PC-9 (cell line): Measurements from ENCODE around the gene EFHC1. TPM values are rescaled to one million over a fixed set of nuclear protein-coding genes. Genes with fewer than 3 reads are reported as not detected.

Experiments
- BruUV-seq: library from RNA; stranded (reverse); fragments of 400-500 nt; replicated peaks from 2 replicates; lab custom pipeline; 2021; lab: Mats Ljungman, UMichigan
- CTCF ChIA-PET: fragments of 300-600 bp; sonication (Branson Sonifier 250); formaldehyde crosslinking; loops from one replicate; lab custom pipeline; 2022; ENCODE audit warnings: antibody characterized with exemption; lab: Charles Lee
- POLR2A ChIA-PET: fragments of 300-600 bp; sonication (Branson Sonifier 250); formaldehyde crosslinking; loops from one replicate; lab custom pipeline; 2022; ENCODE audit warnings: antibody characterized with exemption; ENCODE audit not compliant: unreplicated experiment; lab: Charles Lee
- DNase-seq, 2 experiments: peaks; one replicate each; pipeline versions ENCODE4 v3.0.0 to v3.0.0-alpha.2; 2015 to 2022; ENCODE audit warnings: mixed read lengths in 1 of 2
- H2AFZ ChIP-seq: fragments of 200-600 bp; sonication (generic); 2 replicates; pipeline ENCODE4 v1.8.1; 2017; ENCODE audit warnings: antibody characterized with exemption
- H3F3A ChIP-seq: fragments of 200-600 bp; sonication (generic); 2 replicates; pipeline ENCODE4 v1.8.1; 2017; ENCODE audit warnings: antibody characterized with exemption, mild to moderate bottlenecking, low read depth; ENCODE audit not compliant: insufficient read depth
- H3K27ac ChIP-seq: fragments of 200-600 bp; sonication (generic); 2 replicates; pipeline ENCODE4 v1.6.1; 2016; ENCODE audit warnings: mixed run types
- H3K27me3 ChIP-seq: fragments of 200-600 bp; sonication (generic); 2 replicates; pipeline ENCODE4 v1.6.1; 2016; ENCODE audit warnings: low read depth, mixed run types; ENCODE audit not compliant: insufficient read depth
- H3K36me3 ChIP-seq: fragments of 200-600 bp; sonication (generic); 2 replicates; pipeline ENCODE4 v1.6.1; 2016; ENCODE audit warnings: low read depth, mixed run types
- H3K4me1 ChIP-seq: fragments of 200-600 bp; sonication (generic); replicated peaks from 2 replicates; pipeline ENCODE4 v1.6.1; 2016; ENCODE audit warnings: mixed run types; ENCODE audit not compliant: insufficient read depth
- H3K4me2 ChIP-seq: fragments of 200-600 bp; sonication (generic); 2 replicates; pipeline ENCODE4 v1.6.1; 2017; ENCODE audit warnings: mixed run types
- H3K4me3 ChIP-seq: fragments of 200-600 bp; sonication (generic); 2 replicates; pipeline ENCODE4 v1.6.1; 2016; ENCODE audit warnings: mixed run types
- H3K79me2 ChIP-seq: fragments of 200-600 bp; sonication (generic); 2 replicates; pipeline ENCODE4 v1.6.1; 2017; ENCODE audit warnings: low read depth, mixed run types
- H3K9me2 ChIP-seq: fragments of 200-600 bp; sonication (generic); 2 replicates; pipeline ENCODE4 v1.8.1; 2017; ENCODE audit warnings: mild to moderate bottlenecking; ENCODE audit not compliant: insufficient read depth
- H3K9me3 ChIP-seq: fragments of 200-600 bp; sonication (generic); 2 replicates; pipeline ENCODE4 v1.8.1; 2016; ENCODE audit warnings: low read depth; ENCODE audit not compliant: insufficient read depth
- H4K20me1 ChIP-seq: fragments of 200-600 bp; sonication (generic); 2 replicates; pipeline ENCODE4 v1.8.1; 2017; ENCODE audit not compliant: insufficient read depth
- EZH2 ChIP-seq: fragments of 200-600 bp; sonication (generic); IDR thresholded peaks from 2 replicates; pipeline ENCODE4 v1.8.0; 2017; ENCODE audit warnings: antibody characterized with exemption, low read depth
- intact Hi-C: fragments of 100-400 bp; cut with micrococcal nuclease; formaldehyde crosslinking; loops from one replicate; pipeline ENCODE4 v1.10.0; 2022; ENCODE audit not compliant: unreplicated experiment
- total RNA-seq: library from RNA; stranded (reverse); gene quantifications from 2 replicates; pipeline ENCODE4 v1.2.3, GENCODE V29; 2021
- TF ChIP-seq, protein P1 (sequence below): fragments of 200-600 bp; sonication (generic); conservative IDR thresholded peaks from 2 replicates; pipeline ENCODE4 v1.6.1; 2017; ENCODE audit warnings: mixed run types, antibody characterized with exemption, mild to moderate bottlenecking, moderate library complexity

Gene EFHC1
- total RNA-seq, 1 experiment from 2014 or later = 45.0 TPM

DNA sequence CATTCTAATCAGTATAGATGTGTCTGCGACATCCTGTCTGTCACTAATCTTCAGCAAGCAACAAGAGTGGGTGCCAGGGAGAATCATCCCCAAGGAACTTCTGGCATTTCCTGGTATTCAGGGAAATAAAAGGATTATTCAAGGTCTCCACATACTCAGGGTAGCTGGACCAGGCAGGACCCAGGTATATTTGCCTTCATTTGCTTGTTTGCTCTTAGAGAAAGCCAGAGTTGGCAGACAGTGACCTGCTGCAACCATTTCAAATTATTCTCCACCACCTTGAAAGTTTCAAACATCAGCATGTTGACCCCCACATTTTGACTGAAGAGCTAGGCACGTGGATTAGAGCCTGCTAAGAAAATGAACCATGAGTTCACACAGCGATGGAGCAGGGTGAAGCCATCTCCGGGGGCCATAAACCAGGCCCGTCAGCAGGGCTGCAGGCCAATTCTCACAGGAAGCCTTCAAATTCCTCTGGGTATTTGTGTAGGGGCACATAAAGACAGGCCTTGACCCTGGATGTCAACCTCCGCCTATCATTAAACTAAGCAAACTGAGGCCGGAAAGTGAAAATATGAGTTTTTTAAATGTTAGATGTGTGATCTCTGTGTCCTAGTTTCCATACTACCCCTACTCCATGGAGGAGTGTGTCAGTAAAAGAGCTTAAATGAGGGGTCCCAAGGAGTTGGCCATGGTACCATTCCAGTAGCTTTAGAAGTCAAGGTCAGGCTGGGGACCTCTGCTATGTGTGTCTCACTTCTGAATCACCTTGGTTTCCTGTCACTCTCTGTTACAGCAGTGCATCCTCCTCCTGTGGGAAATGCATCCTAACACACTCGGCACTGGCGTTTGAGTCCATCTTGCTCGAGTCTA is 123.8 kb downstream of the EFHC1 start:
- no peak for TF ChIP-seq EZH2
- TF ChIP-seq, protein P1, sequence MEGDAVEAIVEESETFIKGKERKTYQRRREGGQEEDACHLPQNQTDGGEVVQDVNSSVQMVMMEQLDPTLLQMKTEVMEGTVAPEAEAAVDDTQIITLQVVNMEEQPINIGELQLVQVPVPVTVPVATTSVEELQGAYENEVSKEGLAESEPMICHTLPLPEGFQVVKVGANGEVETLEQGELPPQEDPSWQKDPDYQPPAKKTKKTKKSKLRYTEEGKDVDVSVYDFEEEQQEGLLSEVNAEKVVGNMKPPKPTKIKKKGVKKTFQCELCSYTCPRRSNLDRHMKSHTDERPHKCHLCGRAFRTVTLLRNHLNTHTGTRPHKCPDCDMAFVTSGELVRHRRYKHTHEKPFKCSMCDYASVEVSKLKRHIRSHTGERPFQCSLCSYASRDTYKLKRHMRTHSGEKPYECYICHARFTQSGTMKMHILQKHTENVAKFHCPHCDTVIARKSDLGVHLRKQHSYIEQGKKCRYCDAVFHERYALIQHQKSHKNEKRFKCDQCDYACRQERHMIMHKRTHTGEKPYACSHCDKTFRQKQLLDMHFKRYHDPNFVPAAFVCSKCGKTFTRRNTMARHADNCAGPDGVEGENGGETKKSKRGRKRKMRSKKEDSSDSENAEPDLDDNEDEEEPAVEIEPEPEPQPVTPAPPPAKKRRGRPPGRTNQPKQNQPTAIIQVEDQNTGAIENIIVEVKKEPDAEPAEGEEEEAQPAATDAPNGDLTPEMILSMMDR = no peak
- no peaks in the 10 kb centered on the region for H3K27me3 ChIP-seq
- no peak overlapping the region for H3K4me3 ChIP-seq
- H3K27ac ChIP-seq = no peak overlapping the region
- ChIA-PET CTCF (interaction anchor here (0.5 kb wide), 1 partner anchor 521 kb away, joined by 3 read pairs; the partner anchor contains the start of gene FBXO9), POLR2A (interaction anchor here (0.5 kb wide), 1 partner anchor 195 kb away, joined by 6 read pairs; no protein-coding TSS in a partner anchor)
- no peaks in the 10 kb centered on the region for H4K20me1 ChIP-seq
- peaks cover 7% of the 10 kb centered on the region; the same call in 1 of the 2 replicates for H3K79me2 ChIP-seq
- peaks cover 10% of the 10 kb centered on the region; the same call in 1 of the 2 replicates for H3K4me1 ChIP-seq
- no peak overlapping the region for H3K4me2 ChIP-seq
- peak in 1 of 2 experiments; percentile 21 for DNase-seq
- no peaks in the 10 kb centered on the region for H3K9me3 ChIP-seq
- no peaks in the 10 kb centered on the region for H3K36me3 ChIP-seq
- no peak overlapping the region for H2AFZ ChIP-seq
- BruUV-seq = no TSS peak
- no peaks in the 10 kb centered on the region for H3K9me2 ChIP-seq
- H3F3A ChIP-seq = no peaks in the 10 kb centered on the region
- intact Hi-C loops = loop anchor here (1.0 kb wide), 1 partner anchor 40 kb away; no protein-coding TSS in a partner anchor

DNA sequence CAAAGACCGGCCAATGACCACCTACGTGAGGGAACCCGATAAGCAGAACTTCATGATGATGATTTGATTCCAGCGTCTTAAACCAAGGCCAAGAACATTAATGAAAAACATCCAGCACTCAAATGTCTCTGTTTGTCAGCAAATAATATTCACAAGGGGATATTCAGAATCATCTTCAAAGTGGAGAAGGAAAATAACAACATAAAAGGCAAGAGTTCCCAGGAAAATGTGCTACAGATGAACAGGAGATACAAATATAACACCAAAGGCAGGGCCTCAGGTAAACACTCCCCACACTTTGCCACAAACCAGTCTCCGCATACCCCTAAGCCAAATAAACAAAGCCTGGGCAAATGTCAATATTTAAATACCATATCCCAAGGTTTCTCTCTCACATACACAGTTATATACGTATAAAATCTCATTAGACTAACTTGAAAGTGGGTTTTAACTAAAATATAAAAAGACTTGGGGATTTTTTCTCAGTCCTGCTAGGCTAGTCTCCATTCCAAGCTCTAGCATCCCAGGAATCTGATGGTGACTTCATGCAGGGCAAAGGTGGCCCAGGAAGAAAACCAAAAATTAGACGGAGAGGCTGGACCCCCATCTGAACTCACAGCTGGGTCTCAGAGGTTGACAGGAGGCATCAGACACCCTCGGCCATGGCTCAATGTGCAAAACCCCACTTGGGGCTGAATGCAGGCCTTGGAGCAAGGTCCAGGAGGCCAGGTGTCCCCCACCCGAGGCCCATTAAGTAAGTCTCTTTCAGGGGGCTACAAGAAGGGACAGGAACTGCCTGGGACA is 124.7 kb downstream of the EFHC1 start:
- Histone ChIP-seq H4K20me1 (no peaks in the 10 kb centered on the region), H3K27ac (no peak overlapping the region), H3K27me3 (no peaks in the 10 kb centered on the region), H3K4me3 (no peak overlapping the region), H3K79me2 (peaks cover 7% of the 10 kb centered on the region), H2AFZ (no peak overlapping the region), H3K4me1 (peaks cover 10% of the 10 kb centered on the region; the same call in 1 of the 2 replicates), H3K4me2 (no peak overlapping the region), H3K36me3 (no peaks in the 10 kb centered on the region), H3F3A (no peaks in the 10 kb centered on the region), H3K9me3 (no peaks in the 10 kb centered on the region), H3K9me2 (no peaks in the 10 kb centered on the region)
- intact Hi-C loops = no loop called here
- TF ChIP-seq, protein P1 = no peak
- TF ChIP-seq EZH2 = no peak
- ChIA-PET CTCF (interaction anchor here (0.6 kb wide), 1 partner anchor 137 kb away, joined by 7 read pairs; no protein-coding TSS in a partner anchor), POLR2A (no interaction called here)
- no peak for DNase-seq
- BruUV-seq = no TSS peak

DNA sequence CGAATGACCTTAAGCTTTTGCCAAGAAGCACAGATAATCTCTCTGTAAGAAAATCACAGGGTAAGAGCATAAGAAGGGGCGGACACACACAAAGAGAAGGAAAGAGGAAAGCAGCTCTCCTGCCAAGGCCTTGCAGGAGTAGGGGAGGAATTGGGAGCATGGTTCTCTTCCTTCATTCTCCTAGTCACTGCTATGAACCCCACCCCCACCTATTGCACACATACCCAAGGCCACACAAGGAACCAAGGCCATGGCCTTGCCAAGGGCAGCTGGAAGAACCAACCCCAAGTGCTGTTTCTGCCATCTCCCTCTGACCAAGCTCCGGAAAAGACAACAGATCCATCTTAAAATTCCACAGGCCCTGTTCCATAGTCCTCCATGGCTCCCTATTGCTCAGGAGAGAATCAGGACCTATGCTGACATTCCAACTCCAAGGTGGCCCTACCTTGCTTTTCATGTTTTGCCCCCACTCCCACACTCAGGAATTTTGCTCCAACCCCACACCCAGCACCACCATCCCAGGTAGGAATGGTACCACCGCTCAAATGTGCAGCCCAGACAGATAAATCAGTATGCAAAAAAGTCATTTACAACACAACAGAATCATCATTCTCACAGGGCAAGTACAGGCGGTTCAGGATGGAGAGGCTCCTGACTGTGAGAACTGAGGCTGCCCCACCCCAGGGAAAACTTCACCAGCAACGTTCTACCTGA is 125.4 kb downstream of the EFHC1 start:
- H3K4me3 ChIP-seq = no peak overlapping the region
- TF ChIP-seq, protein P1 = no peak
- no peak for TF ChIP-seq EZH2
- no peaks in the 10 kb centered on the region for H4K20me1 ChIP-seq
- ChIA-PET POLR2A (no interaction called here), CTCF (interaction anchor here (0.6 kb wide), 1 partner anchor 138 kb away, joined by 7 read pairs; no protein-coding TSS in a partner anchor)
- H3K4me2 ChIP-seq = no peak overlapping the region
- no peak overlapping the region for H2AFZ ChIP-seq
- no TSS peak for BruUV-seq
- no peak for DNase-seq
- intact Hi-C loops = no loop called here
- H3K27me3 ChIP-seq = no peaks in the 10 kb centered on the region
- H3K79me2 ChIP-seq = peaks cover 7% of the 10 kb centered on the region
- H3K4me1 ChIP-seq = peaks cover 10% of the 10 kb centered on the region; the same call in 1 of the 2 replicates
- H3K27ac ChIP-seq = no peak overlapping the region
- no peaks in the 10 kb centered on the region for H3K36me3 ChIP-seq
- H3K9me3 ChIP-seq = no peaks in the 10 kb centered on the region
- H3K9me2 ChIP-seq = no peaks in the 10 kb centered on the region
- no peaks in the 10 kb centered on the region for H3F3A ChIP-seq
